Myocyte (in vitro differentiated cells): ENCODE data around the gene RPLP2. TPM values are rescaled to one million over a fixed set of nuclear protein-coding genes. Genes with fewer than 3 reads are reported as not detected.
A peak's percentile ranks its signal among the peaks of the same experiment; 100 is the strongest.

Source experiments
- DNase-seq: peaks from one replicate; pipeline ENCODE4 v3.0.0-alpha.2; 2012; ENCODE audit warnings: low read depth
- total RNA-seq: library from RNA; depleted of rRNA; stranded (reverse); fragments of >200 nt; gene quantifications from 2 replicates; pipeline ENCODE4 v1.2.3, GENCODE V29; 2014

Gene RPLP2
- total RNA-seq, 1 donor from 2014 or later = 504 TPM

- peak; percentile 95 for DNase-seq
These were observed 12.0 kb downstream of the RPLP2 start for GRCh38 chr11:821512-822371.

GRCh38 chr11:823441-824291, 13.9 kb downstream of the RPLP2 start:
- DNase-seq = no peak

GRCh38 chr11:824292-824880, 14.6 kb downstream of the RPLP2 start:
- DNase-seq = no peak

GRCh38 chr11:824942-825341, 15.2 kb downstream of the RPLP2 start:
- DNase-seq = peak; percentile 60

GRCh38 chr11:825366-826226, 15.8 kb downstream of the RPLP2 start:
- no peak for DNase-seq

- DNase-seq = no peak
These were observed 16.5 kb downstream of the RPLP2 start for GRCh38 chr11:826227-826621.

GRCh38 chr11:826836-827145, 17.0 kb downstream of the RPLP2 start:
- DNase-seq = no peak

- DNase-seq = no peak
These were observed 17.6 kb downstream of the RPLP2 start for GRCh38 chr11:827146-827896.

GRCh38 chr11:827897-828192, 18.1 kb downstream of the RPLP2 start, which contains the start of gene CRACR2B:
CRACR2B (plus strand) TSS chr11:827919; CDS start chr11:828608, 689 bp downstream.
- peak; percentile 86 for DNase-seq

GRCh38 chr11:828506-829175, 18.9 kb downstream of the RPLP2 start:
- DNase-seq = no peak

- DNase-seq = no peak
These were observed 19.5 kb downstream of the RPLP2 start for GRCh38 chr11:829176-829846.

- no peak for DNase-seq
These were observed 20.1 kb downstream of the RPLP2 start for GRCh38 chr11:829847-830294.

- no peak for DNase-seq
These were observed 20.7 kb downstream of the RPLP2 start for GRCh38 chr11:830295-831117.

GRCh38 chr11:831118-831864, 21.5 kb downstream of the RPLP2 start:
- DNase-seq = peak; percentile 96

- no peak for DNase-seq
These were observed 22.3 kb downstream of the RPLP2 start for GRCh38 chr11:831961-832528.

- peak; percentile 84 for DNase-seq
These were observed 22.9 kb downstream of the RPLP2 start, which contains the start of gene CD151 for GRCh38 chr11:832529-833113. CD151 (plus strand) TSS chr11:832952; CDS start chr11:836070, 3,118 bp downstream.
